GM12873 (cell line): Measurements from ENCODE around the gene PDGFRB.

Experiments used
- TF ChIP-seq, protein P1 (sequence below): IDR thresholded peaks from 2 replicates; pipeline ENCODE4 v1.5.1; 2012; ENCODE audit warnings: low read depth, mild to moderate bottlenecking, moderate library complexity, low read length, control low read depth; ENCODE audit not compliant: insufficient read depth; ENCODE audit errors: missing control alignments

PDGFRB gene

DNA sequence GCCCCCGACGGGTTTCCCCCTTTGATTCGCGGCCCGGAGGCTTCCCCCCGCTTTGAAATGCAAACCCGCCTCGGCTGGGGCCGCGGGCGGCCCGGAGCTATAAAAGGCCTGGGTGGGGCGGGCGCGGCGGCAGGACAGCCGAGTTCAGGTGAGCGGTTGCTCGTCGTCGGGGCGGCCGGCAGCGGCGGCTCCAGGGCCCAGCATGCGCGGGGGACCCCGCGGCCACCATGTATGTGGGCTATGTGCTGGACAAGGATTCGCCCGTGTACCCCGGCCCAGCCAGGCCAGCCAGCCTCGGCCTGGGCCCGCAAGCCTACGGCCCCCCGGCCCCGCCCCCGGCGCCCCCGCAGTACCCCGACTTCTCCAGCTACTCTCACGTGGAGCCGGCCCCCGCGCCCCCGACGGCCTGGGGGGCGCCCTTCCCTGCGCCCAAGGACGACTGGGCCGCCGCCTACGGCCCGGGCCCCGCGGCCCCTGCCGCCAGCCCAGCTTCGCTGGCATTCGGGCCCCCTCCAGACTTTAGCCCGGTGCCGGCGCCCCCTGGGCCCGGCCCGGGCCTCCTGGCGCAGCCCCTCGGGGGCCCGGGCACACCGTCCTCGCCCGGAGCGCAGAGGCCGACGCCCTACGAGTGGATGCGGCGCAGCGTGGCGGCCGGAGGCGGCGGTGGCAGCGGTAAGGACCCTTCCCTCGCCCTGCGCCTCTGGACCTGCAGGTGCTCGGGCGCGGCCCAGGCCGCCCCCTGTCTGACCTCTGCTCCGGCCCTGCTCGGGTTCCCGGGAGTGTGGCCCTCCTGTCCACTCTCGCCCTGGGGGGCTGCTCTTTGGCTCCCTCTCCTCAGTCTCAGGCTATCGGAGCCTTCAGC lies 11.2 kb upstream of the PDGFRB start, which contains the start of gene CDX1:
CDX1 (plus strand) TSS at position 129 of the 862 bp plus-strand sequence; CDS start at position 228, 99 bp downstream.
- TF ChIP-seq, protein P1, sequence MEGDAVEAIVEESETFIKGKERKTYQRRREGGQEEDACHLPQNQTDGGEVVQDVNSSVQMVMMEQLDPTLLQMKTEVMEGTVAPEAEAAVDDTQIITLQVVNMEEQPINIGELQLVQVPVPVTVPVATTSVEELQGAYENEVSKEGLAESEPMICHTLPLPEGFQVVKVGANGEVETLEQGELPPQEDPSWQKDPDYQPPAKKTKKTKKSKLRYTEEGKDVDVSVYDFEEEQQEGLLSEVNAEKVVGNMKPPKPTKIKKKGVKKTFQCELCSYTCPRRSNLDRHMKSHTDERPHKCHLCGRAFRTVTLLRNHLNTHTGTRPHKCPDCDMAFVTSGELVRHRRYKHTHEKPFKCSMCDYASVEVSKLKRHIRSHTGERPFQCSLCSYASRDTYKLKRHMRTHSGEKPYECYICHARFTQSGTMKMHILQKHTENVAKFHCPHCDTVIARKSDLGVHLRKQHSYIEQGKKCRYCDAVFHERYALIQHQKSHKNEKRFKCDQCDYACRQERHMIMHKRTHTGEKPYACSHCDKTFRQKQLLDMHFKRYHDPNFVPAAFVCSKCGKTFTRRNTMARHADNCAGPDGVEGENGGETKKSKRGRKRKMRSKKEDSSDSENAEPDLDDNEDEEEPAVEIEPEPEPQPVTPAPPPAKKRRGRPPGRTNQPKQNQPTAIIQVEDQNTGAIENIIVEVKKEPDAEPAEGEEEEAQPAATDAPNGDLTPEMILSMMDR, result no peak

DNA sequence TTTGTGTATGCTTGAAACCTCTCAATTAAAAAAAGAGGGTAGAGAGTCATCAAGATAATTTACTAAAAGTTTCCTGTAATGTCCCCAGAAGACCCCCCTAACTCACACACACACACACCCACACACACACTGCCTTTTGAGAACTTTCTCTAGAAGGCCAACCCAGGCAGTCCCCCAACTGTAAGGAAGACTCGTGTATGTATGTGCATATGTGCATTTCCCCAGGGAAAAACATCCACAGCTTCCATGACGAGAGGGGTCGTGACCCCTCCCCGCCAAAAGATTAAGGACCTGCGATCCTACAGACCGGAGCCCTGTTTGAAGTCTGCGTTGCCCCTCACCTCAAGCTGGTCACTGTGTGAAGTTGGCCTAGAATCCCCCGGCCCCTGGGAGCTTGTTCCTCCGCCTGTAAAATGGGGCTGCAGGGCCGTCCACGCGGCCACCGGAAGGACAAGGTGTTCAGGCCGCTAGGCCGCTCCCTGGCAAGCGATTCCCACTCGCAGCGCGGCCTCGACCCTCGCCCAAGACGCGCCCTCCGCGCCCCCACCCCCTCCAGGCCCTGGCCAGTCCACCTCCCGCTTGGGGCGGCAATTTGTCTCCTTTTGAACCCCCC lies 10.5 kb upstream of the PDGFRB start:
- TF ChIP-seq, protein P1, result no peak

DNA sequence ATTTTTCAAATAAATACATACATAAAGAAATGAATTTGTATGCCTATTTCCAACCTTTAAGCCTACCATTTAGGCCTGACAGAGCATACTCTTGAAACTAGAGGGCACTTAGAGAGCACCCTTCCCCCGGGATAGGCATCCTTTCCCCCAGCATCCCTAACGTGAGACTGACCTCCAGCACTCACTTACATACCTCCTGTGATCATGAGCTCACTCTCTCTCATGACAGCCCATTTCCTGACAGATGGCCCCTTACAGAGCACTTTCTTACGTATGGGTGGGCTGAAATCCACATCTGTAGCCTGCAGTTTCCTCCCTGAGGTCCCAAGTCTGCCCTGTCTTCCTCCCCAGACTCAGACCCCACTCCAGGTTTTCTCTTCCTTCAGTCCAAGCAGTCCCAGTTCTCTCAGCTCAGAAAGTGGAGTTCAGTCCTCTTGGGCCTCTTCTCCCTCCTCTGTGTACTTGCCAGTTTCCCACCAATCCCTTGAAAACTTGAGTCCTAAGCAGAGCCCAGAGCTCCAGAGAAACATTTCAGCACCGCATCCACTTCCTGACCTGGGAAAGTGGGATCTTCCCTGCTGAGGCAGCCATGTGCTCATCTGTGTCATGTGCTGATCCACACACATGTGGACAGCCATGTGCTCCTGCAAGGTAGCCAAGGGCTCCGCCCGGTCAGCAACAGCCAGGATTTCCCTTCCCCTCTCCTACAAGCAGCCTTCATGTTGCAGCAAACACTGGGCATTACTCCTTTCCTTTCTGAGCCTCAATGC lies 8.8 kb upstream of the PDGFRB start:
- TF ChIP-seq, protein P1, result no peak

GRCh38 chr5:150163547-150164059 lies 8.0 kb upstream of the PDGFRB start:
- TF ChIP-seq, protein P1, result no peak

GRCh38 chr5:150163035-150163434 lies 7.4 kb upstream of the PDGFRB start:
- TF ChIP-seq, protein P1, result no peak

- TF ChIP-seq, protein P1, result no peak
Measured at GRCh38 chr5:150162142-150162513, 6.5 kb upstream of the PDGFRB start.
